H9 (cell line): Measurements from ENCODE around the gene PARK7. TPM values are rescaled to one million over a fixed set of nuclear protein-coding genes. Genes with fewer than 3 reads are reported as not detected.

ENCODE experiments used
- DNase-seq: peaks from one replicate; pipeline ENCODE4 v3.0.0-alpha.2; 2017
- H2AFZ ChIP-seq: one replicate; pipeline ENCODE4 v1.6.1; 2013; ENCODE audit warnings: mild to moderate bottlenecking, low read length, control low read depth, moderate library complexity
- H2AK5ac ChIP-seq: 2 replicates; pipeline ENCODE4 v1.6.1; 2013; ENCODE audit warnings: low read length, control low read depth, mixed read lengths; ENCODE audit not compliant: insufficient read length
- H2BK120ac ChIP-seq: one replicate; pipeline ENCODE4 v1.6.1; 2013; ENCODE audit warnings: low read depth, mild to moderate bottlenecking, low read length, control low read depth, inconsistent platforms; ENCODE audit not compliant: poor library complexity, severe bottlenecking
- H2BK12ac ChIP-seq: 2 replicates; pipeline ENCODE4 v1.6.1; 2013; ENCODE audit warnings: low read length, control low read depth, mixed read lengths, low read depth; ENCODE audit not compliant: insufficient read length
- H2BK15ac ChIP-seq: 2 replicates; pipeline ENCODE4 v1.6.1; 2013; ENCODE audit warnings: low read depth, low read length, control low read depth
- H2BK20ac ChIP-seq: one replicate; pipeline ENCODE4 v1.6.1; 2013; ENCODE audit warnings: low read depth, mild to moderate bottlenecking, low read length, control low read depth, inconsistent platforms; ENCODE audit not compliant: poor library complexity, severe bottlenecking
- H2BK5ac ChIP-seq: 2 replicates; pipeline ENCODE4 v1.6.1; 2013; ENCODE audit warnings: low read length, control low read depth, mixed read lengths; ENCODE audit not compliant: insufficient read length
- H3K14ac ChIP-seq: 2 replicates; pipeline ENCODE4 v1.6.1; 2013; ENCODE audit warnings: low read length, control low read depth; ENCODE audit not compliant: insufficient read depth
- H3K18ac ChIP-seq: 2 replicates; pipeline ENCODE4 v1.6.1; 2013; ENCODE audit warnings: low read depth, mild to moderate bottlenecking, mixed read lengths, low read length, control low read depth; ENCODE audit not compliant: insufficient read length
- H3K23ac ChIP-seq: 2 replicates; pipeline ENCODE4 v1.6.1; 2013; ENCODE audit warnings: low read length, control low read depth, mixed read lengths, low read depth; ENCODE audit not compliant: insufficient read length
- H3K23me2 ChIP-seq: 2 replicates; pipeline ENCODE4 v1.6.1; 2013; ENCODE audit warnings: low read depth, mild to moderate bottlenecking, mixed read lengths, low read length, control low read depth; ENCODE audit not compliant: insufficient read length, poor library complexity, severe bottlenecking
- H3K27ac ChIP-seq: 2 replicates; pipeline ENCODE4 v1.5.1; 2013; ENCODE audit warnings: low read length, control low read depth, mixed read lengths, low read depth; ENCODE audit not compliant: insufficient read length
- H3K27me3 ChIP-seq: 2 replicates; pipeline ENCODE4 v1.6.1; 2013; ENCODE audit warnings: low read length, control low read depth, inconsistent platforms; ENCODE audit not compliant: insufficient read depth
- H3K4ac ChIP-seq: 2 replicates; pipeline ENCODE4 v1.6.1; 2013; ENCODE audit warnings: low read depth, mild to moderate bottlenecking, control low read depth, inconsistent platforms, low read length, moderate library complexity
- H3K4me1 ChIP-seq: 2 replicates; pipeline ENCODE4 v1.6.1; 2013; ENCODE audit warnings: low read length, control low read depth, inconsistent platforms; ENCODE audit not compliant: insufficient read depth
- H3K4me2 ChIP-seq: 2 replicates; pipeline ENCODE4 v1.6.1; 2013; ENCODE audit warnings: low read length, control low read depth, mixed read lengths; ENCODE audit not compliant: insufficient read length, insufficient read depth
- H3K56ac ChIP-seq: 2 replicates; pipeline ENCODE4 v1.6.1; 2013; ENCODE audit warnings: low read depth, mild to moderate bottlenecking, mixed read lengths, low read length, control low read depth; ENCODE audit not compliant: insufficient read length
- H3K79me1 ChIP-seq: 2 replicates; pipeline ENCODE4 v1.6.1; 2013; ENCODE audit warnings: low read depth, mild to moderate bottlenecking, moderate library complexity, low read length, control low read depth, inconsistent platforms; ENCODE audit not compliant: insufficient read depth, poor library complexity, severe bottlenecking
- H3K79me2 ChIP-seq: 2 replicates; pipeline ENCODE4 v1.6.1; 2013; ENCODE audit warnings: low read length, control low read depth, inconsistent platforms; ENCODE audit not compliant: insufficient read depth
- H3K9ac ChIP-seq: 2 replicates; pipeline ENCODE4 v1.6.1; 2013; ENCODE audit warnings: low read length, control low read depth, mixed read lengths; ENCODE audit not compliant: insufficient read length; ENCODE audit errors: extremely low read depth
- H3K9me3 ChIP-seq: one replicate; pipeline ENCODE4 v1.6.1; 2013; ENCODE audit warnings: low read depth, low read length, inconsistent platforms; ENCODE audit not compliant: control insufficient read depth
- H3T11ph ChIP-seq: one replicate; pipeline ENCODE4 v1.6.1; 2013; ENCODE audit warnings: mild to moderate bottlenecking, low read length, control low read depth, inconsistent platforms
- H4K20me1 ChIP-seq: one replicate; pipeline ENCODE4 v1.6.1; 2013; ENCODE audit not compliant: control insufficient read depth, insufficient read length, insufficient read depth
- H4K5ac ChIP-seq: 2 replicates; pipeline ENCODE4 v1.6.1; 2013; ENCODE audit warnings: low read depth, mild to moderate bottlenecking, mixed read lengths, low read length, control low read depth; ENCODE audit not compliant: insufficient read length
- H4K8ac ChIP-seq: replicated peaks from 2 replicates; pipeline ENCODE4 v1.6.1; 2013; ENCODE audit warnings: low read length, control low read depth, mixed read lengths, low read depth; ENCODE audit not compliant: insufficient read length
- H4K91ac ChIP-seq: 2 replicates; pipeline ENCODE4 v1.6.1; 2013; ENCODE audit warnings: low read depth, mild to moderate bottlenecking, moderate library complexity, mixed read lengths, low read length, control low read depth; ENCODE audit not compliant: insufficient read length
- H3K27ac Mint-ChIP-seq, 3 experiments: 2 replicates in 2 of 3; 3 replicates in 1 of 3; pipeline ENCODE4 v1.8.0; 2020 to 2021; ENCODE audit warnings: mixed read lengths in 3 of 3, mild to moderate bottlenecking in 1 of 3, moderate library complexity in 1 of 3
- H3K27me3 Mint-ChIP-seq: 2 replicates; pipeline ENCODE4 v1.8.0; 2021; ENCODE audit warnings: low read depth, mild to moderate bottlenecking, moderate library complexity, mixed read lengths
- H3K36me3 Mint-ChIP-seq, 3 experiments: 2 replicates in 2 of 3; 3 replicates in 1 of 3; pipeline ENCODE4 v1.8.0; 2020 to 2021; ENCODE audit warnings: low read depth in 3 of 3, mixed read lengths in 3 of 3; ENCODE audit not compliant: insufficient read depth in 1 of 3
- H3K4me1 Mint-ChIP-seq, 2 experiments: 2 replicates each; pipeline ENCODE4 v1.8.0; 2020; ENCODE audit warnings: mixed read lengths in 2 of 2
- H3K4me3 Mint-ChIP-seq, 2 experiments: 2 replicates in 1 of 2; 3 replicates in 1 of 2; pipeline ENCODE4 v1.8.0; 2020 to 2021; ENCODE audit warnings: mild to moderate bottlenecking in 2 of 2, mixed read lengths in 2 of 2, moderate library complexity in 1 of 2
- H3K9me3 Mint-ChIP-seq, 2 experiments: 2 replicates in 1 of 2; 3 replicates in 1 of 2; pipeline ENCODE4 v1.8.0; 2020; ENCODE audit warnings: mild to moderate bottlenecking in 2 of 2, mixed read lengths in 2 of 2, moderate library complexity in 1 of 2
- CTCF ChIP-seq: fragments of 200-600 bp; sonication (generic); conservative IDR thresholded peaks from 3 replicates; pipeline ENCODE4 v1.8.0; 2021; ENCODE audit warnings: antibody characterized with exemption, mild to moderate bottlenecking
- whole genome bisulfite sequencing: extraction: QIAGEN DNeasy Blood & Tissue Kit; methylation state at CpG from one replicate; pipeline ENCODE4 v1.1.7; 2013; ENCODE audit warnings: missing lambda C conversion rate, low lambda C conversion rate, mixed read lengths; ENCODE audit not compliant: insufficient read length; ENCODE audit errors: extremely low coverage; 5-methylcytosine and 5-hydroxymethylcytosine counted together
- total RNA-seq: library from RNA; stranded (reverse); gene quantifications from 2 replicates; pipeline ENCODE4 v1.2.1, GENCODE V29; 2021

PARK7 gene
- total RNA-seq, 1 experiment from 2014 or later = 370 TPM

- H3K27ac Mint-ChIP-seq = peak overlapping the region; percentile 65 to 85 (median 73); a peak in 5 of 7 replicates
- H4K20me1 ChIP-seq = no peaks in the 10 kb centered on the region
- no peak overlapping the region for H2BK12ac ChIP-seq
These were observed 21.7 kb downstream of the PARK7 start for GRCh38 chr1:7983086-7983778.

More at GRCh38 chr1:7983086-7983778, 21.7 kb downstream of the PARK7 start:
- H4K91ac ChIP-seq = no peak overlapping the region
- no peak overlapping the region for H4K8ac ChIP-seq
- H3K9me3 Mint-ChIP-seq = no peaks in the 10 kb centered on the region
- no peak overlapping the region for H2BK20ac ChIP-seq
- H3K9me3 ChIP-seq = no peaks in the 10 kb centered on the region
- H3K56ac ChIP-seq = no peak overlapping the region
- no peak for DNase-seq
- no peaks in the 10 kb centered on the region for H3K27me3 ChIP-seq
- peaks cover 7 to 18% of the 10 kb centered on the region in 2 experiments for H3K4me1 Mint-ChIP-seq
- H3K4me1 ChIP-seq = no peaks in the 10 kb centered on the region
- no peak overlapping the region for H3K14ac ChIP-seq
- no peak overlapping the region for H3K27ac ChIP-seq
- no peaks in the 10 kb centered on the region for H3K23me2 ChIP-seq
- H3K9ac ChIP-seq = no peak overlapping the region
- H2BK120ac ChIP-seq = no peak overlapping the region
- no peaks in the 10 kb centered on the region for H3K79me2 ChIP-seq
- H3K4me3 Mint-ChIP-seq = no peak overlapping the region
- no CpG with 5 or more reads among the region's 15 CpGs for WGBS
- no peak overlapping the region for H2AFZ ChIP-seq
- no peak overlapping the region for H3K23ac ChIP-seq
- H4K5ac ChIP-seq = no peak overlapping the region
- no peak overlapping the region for H3K18ac ChIP-seq
- H3K79me1 ChIP-seq = no peaks in the 10 kb centered on the region
- H3K36me3 Mint-ChIP-seq = peaks cover 58 to 87% (median 71%) of the 10 kb centered on the region in 3 experiments
- no peaks in the 10 kb centered on the region for H3K27me3 Mint-ChIP-seq
- no peak overlapping the region for H3T11ph ChIP-seq
- no peak overlapping the region for H2BK5ac ChIP-seq
- no peak overlapping the region for H2AK5ac ChIP-seq
- TF ChIP-seq CTCF = no peak
- no peak overlapping the region for H3K4ac ChIP-seq
- no peak overlapping the region for H2BK15ac ChIP-seq
- H3K4me2 ChIP-seq = no peak overlapping the region
